Measurements from ENCODE around the gene PHYKPL. TPM values are rescaled to one million over a fixed set of nuclear protein-coding genes. Genes with fewer than 3 reads are reported as not detected.

The PHYKPL gene
- total and polyA plus RNA-seq, 2 of the 13 experiments (the other 11 are each of a cell fraction or from before 2014, with no cell fraction given) = 18.0 to 78.6 TPM

DNA sequence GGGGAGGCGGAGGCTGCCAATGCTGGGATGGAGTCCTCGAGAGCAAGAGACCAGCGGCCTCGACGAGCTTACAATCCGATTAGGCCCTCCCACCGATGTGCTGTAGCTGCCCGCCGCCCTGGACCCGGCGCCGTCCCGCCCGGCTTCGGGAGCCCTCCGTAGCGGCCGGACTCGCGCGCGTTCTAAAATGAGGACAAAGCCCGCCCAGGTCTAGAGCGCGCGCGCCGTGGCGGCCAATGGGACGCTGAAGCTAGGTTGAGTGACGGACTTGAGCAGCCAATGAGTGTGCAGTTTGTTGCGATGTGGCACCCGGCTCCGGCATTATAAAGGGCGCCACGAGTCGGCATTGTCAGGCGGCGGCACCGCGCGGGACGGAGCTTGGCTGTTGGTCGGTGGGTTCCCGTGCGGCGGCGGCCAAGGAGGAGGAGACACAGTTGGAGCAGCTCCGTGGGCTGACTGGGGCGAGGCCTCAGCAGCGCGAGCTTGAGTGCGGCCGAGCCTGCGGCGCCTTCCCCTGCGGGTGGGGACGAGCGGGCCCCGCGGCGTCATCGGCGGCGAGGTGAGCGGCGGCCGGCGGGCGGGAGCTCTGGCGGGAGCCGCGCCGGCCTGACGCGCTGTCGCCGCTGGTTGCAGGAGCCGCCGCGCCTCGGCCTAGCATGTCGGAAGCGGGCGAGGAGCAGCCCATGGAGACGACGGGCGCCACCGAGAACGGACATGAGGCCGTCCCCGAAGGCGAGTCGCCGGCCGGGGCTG, 28.2 kb downstream of the PHYKPL start, which contains the start of gene HNRNPAB (continued):
- TF ChIP-seq, protein P1, sequence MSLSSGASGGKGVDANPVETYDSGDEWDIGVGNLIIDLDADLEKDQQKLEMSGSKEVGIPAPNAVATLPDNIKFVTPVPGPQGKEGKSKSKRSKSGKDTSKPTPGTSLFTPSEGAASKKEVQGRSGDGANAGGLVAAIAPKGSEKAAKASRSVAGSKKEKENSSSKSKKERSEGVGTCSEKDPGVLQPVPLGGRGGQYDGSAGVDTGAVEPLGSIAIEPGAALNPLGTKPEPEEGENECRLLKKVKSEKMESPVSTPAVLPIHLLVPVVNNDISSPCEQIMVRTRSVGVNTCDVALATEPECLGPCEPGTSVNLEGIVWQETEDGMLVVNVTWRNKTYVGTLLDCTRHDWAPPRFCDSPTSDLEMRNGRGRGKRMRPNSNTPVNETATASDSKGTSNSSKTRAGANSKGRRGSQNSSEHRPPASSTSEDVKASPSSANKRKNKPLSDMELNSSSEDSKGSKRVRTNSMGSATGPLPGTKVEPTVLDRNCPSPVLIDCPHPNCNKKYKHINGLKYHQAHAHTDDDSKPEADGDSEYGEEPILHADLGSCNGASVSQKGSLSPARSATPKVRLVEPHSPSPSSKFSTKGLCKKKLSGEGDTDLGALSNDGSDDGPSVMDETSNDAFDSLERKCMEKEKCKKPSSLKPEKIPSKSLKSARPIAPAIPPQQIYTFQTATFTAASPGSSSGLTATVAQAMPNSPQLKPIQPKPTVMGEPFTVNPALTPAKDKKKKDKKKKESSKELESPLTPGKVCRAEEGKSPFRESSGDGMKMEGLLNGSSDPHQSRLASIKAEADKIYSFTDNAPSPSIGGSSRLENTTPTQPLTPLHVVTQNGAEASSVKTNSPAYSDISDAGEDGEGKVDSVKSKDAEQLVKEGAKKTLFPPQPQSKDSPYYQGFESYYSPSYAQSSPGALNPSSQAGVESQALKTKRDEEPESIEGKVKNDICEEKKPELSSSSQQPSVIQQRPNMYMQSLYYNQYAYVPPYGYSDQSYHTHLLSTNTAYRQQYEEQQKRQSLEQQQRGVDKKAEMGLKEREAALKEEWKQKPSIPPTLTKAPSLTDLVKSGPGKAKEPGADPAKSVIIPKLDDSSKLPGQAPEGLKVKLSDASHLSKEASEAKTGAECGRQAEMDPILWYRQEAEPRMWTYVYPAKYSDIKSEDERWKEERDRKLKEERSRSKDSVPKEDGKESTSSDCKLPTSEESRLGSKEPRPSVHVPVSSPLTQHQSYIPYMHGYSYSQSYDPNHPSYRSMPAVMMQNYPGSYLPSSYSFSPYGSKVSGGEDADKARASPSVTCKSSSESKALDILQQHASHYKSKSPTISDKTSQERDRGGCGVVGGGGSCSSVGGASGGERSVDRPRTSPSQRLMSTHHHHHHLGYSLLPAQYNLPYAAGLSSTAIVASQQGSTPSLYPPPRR (CRISPR knock-in tag; IDR thresholded peaks at IDR 0.05; ENCODE audit: borderline replicate concordance) = peak; percentile 41; the same call in 1 of the 2 replicates
- TF ChIP-seq, protein P2, sequence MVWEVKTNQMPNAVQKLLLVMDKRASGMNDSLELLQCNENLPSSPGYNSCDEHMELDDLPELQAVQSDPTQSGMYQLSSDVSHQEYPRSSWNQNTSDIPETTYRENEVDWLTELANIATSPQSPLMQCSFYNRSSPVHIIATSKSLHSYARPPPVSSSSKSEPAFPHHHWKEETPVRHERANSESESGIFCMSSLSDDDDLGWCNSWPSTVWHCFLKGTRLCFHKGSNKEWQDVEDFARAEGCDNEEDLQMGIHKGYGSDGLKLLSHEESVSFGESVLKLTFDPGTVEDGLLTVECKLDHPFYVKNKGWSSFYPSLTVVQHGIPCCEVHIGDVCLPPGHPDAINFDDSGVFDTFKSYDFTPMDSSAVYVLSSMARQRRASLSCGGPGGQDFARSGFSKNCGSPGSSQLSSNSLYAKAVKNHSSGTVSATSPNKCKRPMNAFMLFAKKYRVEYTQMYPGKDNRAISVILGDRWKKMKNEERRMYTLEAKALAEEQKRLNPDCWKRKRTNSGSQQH (CRISPR knock-in tag; IDR thresholded peaks at IDR 0.05; ENCODE audit: low read depth) = no peak; the same call in 1 of the 2 replicates
- TF ChIP-seq TCF7L2 (IDR thresholded peaks at IDR 0.05; ENCODE audit: low read depth, low read length) (no peak), TCF12 (IDR thresholded peaks at IDR 0.05) (no peak), TCF12 (CRISPR knock-in tag; IDR thresholded peaks at IDR 0.05) (peak; percentile 42; the same call in 1 of the 2 replicates), FOXM1 (CRISPR knock-in tag; IDR thresholded peaks at IDR 0.05) (peak; percentile 68; the same call in 1 of the 2 replicates)
- TF ChIP-seq, protein P3, sequence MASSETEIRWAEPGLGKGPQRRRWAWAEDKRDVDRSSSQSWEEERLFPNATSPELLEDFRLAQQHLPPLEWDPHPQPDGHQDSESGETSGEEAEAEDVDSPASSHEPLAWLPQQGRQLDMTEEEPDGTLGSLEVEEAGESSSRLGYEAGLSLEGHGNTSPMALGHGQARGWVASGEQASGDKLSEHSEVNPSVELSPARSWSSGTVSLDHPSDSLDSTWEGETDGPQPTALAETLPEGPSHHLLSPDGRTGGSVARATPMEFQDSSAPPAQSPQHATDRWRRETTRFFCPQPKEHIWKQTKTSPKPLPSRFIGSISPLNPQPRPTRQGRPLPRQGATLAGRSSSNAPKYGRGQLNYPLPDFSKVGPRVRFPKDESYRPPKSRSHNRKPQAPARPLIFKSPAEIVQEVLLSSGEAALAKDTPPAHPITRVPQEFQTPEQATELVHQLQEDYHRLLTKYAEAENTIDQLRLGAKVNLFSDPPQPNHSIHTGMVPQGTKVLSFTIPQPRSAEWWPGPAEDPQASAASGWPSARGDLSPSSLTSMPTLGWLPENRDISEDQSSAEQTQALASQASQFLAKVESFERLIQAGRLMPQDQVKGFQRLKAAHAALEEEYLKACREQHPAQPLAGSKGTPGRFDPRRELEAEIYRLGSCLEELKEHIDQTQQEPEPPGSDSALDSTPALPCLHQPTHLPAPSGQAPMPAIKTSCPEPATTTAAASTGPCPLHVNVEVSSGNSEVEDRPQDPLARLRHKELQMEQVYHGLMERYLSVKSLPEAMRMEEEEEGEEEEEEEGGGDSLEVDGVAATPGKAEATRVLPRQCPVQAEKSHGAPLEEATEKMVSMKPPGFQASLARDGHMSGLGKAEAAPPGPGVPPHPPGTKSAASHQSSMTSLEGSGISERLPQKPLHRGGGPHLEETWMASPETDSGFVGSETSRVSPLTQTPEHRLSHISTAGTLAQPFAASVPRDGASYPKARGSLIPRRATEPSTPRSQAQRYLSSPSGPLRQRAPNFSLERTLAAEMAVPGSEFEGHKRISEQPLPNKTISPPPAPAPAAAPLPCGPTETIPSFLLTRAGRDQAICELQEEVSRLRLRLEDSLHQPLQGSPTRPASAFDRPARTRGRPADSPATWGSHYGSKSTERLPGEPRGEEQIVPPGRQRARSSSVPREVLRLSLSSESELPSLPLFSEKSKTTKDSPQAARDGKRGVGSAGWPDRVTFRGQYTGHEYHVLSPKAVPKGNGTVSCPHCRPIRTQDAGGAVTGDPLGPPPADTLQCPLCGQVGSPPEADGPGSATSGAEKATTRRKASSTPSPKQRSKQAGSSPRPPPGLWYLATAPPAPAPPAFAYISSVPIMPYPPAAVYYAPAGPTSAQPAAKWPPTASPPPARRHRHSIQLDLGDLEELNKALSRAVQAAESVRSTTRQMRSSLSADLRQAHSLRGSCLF (CRISPR knock-in tag; IDR thresholded peaks at IDR 0.05; ENCODE audit: borderline replicate concordance) = peak; percentile 83; the same call in 1 of the 2 replicates
- TF ChIP-seq, protein P4, sequence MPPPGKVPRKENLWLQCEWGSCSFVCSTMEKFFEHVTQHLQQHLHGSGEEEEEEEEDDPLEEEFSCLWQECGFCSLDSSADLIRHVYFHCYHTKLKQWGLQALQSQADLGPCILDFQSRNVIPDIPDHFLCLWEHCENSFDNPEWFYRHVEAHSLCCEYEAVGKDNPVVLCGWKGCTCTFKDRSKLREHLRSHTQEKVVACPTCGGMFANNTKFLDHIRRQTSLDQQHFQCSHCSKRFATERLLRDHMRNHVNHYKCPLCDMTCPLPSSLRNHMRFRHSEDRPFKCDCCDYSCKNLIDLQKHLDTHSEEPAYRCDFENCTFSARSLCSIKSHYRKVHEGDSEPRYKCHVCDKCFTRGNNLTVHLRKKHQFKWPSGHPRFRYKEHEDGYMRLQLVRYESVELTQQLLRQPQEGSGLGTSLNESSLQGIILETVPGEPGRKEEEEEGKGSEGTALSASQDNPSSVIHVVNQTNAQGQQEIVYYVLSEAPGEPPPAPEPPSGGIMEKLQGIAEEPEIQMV (CRISPR knock-in tag; IDR thresholded peaks at IDR 0.05; ENCODE audit: low read depth) = peak; percentile 78
- TF ChIP-seq, protein P5, sequence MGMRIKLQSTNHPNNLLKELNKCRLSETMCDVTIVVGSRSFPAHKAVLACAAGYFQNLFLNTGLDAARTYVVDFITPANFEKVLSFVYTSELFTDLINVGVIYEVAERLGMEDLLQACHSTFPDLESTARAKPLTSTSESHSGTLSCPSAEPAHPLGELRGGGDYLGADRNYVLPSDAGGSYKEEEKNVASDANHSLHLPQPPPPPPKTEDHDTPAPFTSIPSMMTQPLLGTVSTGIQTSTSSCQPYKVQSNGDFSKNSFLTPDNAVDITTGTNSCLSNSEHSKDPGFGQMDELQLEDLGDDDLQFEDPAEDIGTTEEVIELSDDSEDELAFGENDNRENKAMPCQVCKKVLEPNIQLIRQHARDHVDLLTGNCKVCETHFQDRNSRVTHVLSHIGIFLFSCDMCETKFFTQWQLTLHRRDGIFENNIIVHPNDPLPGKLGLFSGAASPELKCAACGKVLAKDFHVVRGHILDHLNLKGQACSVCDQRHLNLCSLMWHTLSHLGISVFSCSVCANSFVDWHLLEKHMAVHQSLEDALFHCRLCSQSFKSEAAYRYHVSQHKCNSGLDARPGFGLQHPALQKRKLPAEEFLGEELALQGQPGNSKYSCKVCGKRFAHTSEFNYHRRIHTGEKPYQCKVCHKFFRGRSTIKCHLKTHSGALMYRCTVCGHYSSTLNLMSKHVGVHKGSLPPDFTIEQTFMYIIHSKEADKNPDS (CRISPR knock-in tag; IDR thresholded peaks at IDR 0.05) = no peak; the same call in 1 of the 2 replicates
- TF ChIP-seq, protein P6, sequence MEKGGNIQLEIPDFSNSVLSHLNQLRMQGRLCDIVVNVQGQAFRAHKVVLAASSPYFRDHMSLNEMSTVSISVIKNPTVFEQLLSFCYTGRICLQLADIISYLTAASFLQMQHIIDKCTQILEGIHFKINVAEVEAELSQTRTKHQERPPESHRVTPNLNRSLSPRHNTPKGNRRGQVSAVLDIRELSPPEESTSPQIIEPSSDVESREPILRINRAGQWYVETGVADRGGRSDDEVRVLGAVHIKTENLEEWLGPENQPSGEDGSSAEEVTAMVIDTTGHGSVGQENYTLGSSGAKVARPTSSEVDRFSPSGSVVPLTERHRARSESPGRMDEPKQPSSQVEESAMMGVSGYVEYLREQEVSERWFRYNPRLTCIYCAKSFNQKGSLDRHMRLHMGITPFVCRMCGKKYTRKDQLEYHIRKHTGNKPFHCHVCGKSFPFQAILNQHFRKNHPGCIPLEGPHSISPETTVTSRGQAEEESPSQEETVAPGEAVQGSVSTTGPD (CRISPR knock-in tag; IDR thresholded peaks at IDR 0.05) = no peak
